HepG2 (cell line): Measurements from ENCODE around the gene LIPC. TPM values are rescaled to one million over a fixed set of nuclear protein-coding genes. Genes with fewer than 3 reads are reported as not detected.

Source experiments
- ARHGAP35 ChIP-seq: sonication (generic); formaldehyde crosslinking; IDR thresholded peaks from 2 replicates; pipeline ENCODE4 v1.9.0; 2022; ENCODE audit warnings: mild to moderate bottlenecking, inconsistent platforms, moderate library complexity, missing genetic modification reagents, borderline replicate concordance
- ARID5B ChIP-seq: IDR thresholded peaks from 2 replicates; pipeline ENCODE4 v1.4.0; 2020; ENCODE audit warnings: mild to moderate bottlenecking, missing genetic modification reagents
- ATF3 ChIP-seq: sonication (generic); formaldehyde crosslinking; IDR thresholded peaks from 2 replicates; pipeline ENCODE4 v1.4.0; 2020; ENCODE audit warnings: missing genetic modification reagents
- EED ChIP-seq: sonication (generic); formaldehyde crosslinking; IDR thresholded peaks from 2 replicates; pipeline ENCODE4 v1.5.0; 2020; ENCODE audit warnings: mild to moderate bottlenecking, missing genetic modification reagents
- HOXA7 ChIP-seq: sonication (generic); formaldehyde crosslinking; IDR thresholded peaks from 2 replicates; pipeline ENCODE4 v1.8.1; 2022; ENCODE audit warnings: mild to moderate bottlenecking, missing genetic modification reagents, moderate library complexity
- JUND ChIP-seq: sonication (generic); formaldehyde crosslinking; IDR thresholded peaks from 2 replicates; pipeline ENCODE4 v1.8.0; 2022; ENCODE audit warnings: mild to moderate bottlenecking, missing genetic modification reagents
- KLF16 ChIP-seq, 2 experiments: sonication (generic) in 1 of 2; formaldehyde crosslinking in 1 of 2; IDR thresholded peaks; 2 replicates each; pipeline versions ENCODE4 v1.6.1 to v1.8.0; 2016 to 2023; ENCODE audit warnings: missing genetic modification reagents in 2 of 2, missing compliant biosample characterization in 1 of 2
- POGK ChIP-seq: sonication (generic); formaldehyde crosslinking; conservative IDR thresholded peaks from 2 replicates; pipeline ENCODE4 v1.8.0; 2022; ENCODE audit warnings: mild to moderate bottlenecking, moderate library complexity, missing genetic modification reagents
- POLR2AphosphoS5 ChIP-seq: IDR thresholded peaks from 2 replicates; pipeline ENCODE4 v1.6.1; 2012; ENCODE audit warnings: low read depth, low read length
- PREB ChIP-seq: sonication (generic); formaldehyde crosslinking; IDR thresholded peaks from 2 replicates; pipeline ENCODE4 v1.4.0; 2020; ENCODE audit warnings: missing genetic modification reagents
- SALL1 ChIP-seq: sonication (generic); formaldehyde crosslinking; IDR thresholded peaks from 2 replicates; pipeline ENCODE4 v1.8.0; 2022; ENCODE audit warnings: mild to moderate bottlenecking, missing genetic modification reagents
- SP140L ChIP-seq: sonication (generic); formaldehyde crosslinking; IDR thresholded peaks from 2 replicates; pipeline ENCODE4 v1.4.0; 2020; ENCODE audit warnings: missing genetic modification reagents, borderline replicate concordance
- ZBTB1 ChIP-seq: sonication (generic); formaldehyde crosslinking; IDR thresholded peaks from 2 replicates; pipeline ENCODE4 v1.4.0; 2020; ENCODE audit warnings: missing genetic modification reagents, borderline replicate concordance
- ZBTB3 ChIP-seq: sonication (generic); formaldehyde crosslinking; IDR thresholded peaks from 2 replicates; pipeline ENCODE4 v1.4.0; 2020; ENCODE audit warnings: low read depth, mild to moderate bottlenecking, moderate library complexity, missing genetic modification reagents, borderline replicate concordance
- ZKSCAN8 ChIP-seq: IDR thresholded peaks from 2 replicates; pipeline ENCODE4 v1.6.1; 2016; ENCODE audit warnings: borderline replicate concordance, missing genetic modification reagents, missing compliant biosample characterization
- ZNF20 ChIP-seq: sonication (generic); formaldehyde crosslinking; IDR thresholded peaks from 2 replicates; pipeline ENCODE4 v1.4.0; 2020; ENCODE audit warnings: mild to moderate bottlenecking, moderate library complexity, missing genetic modification reagents
- ZNF367 ChIP-seq: sonication (generic); formaldehyde crosslinking; IDR thresholded peaks from 2 replicates; pipeline ENCODE4 v1.4.0; 2020; ENCODE audit warnings: missing genetic modification reagents, borderline replicate concordance
- ZNF589 ChIP-seq: sonication (generic); formaldehyde crosslinking; conservative IDR thresholded peaks from 2 replicates; pipeline ENCODE4 v1.8.0; 2022; ENCODE audit warnings: mild to moderate bottlenecking, moderate library complexity, missing genetic modification reagents
- ZNF770 ChIP-seq: sonication (generic); formaldehyde crosslinking; IDR thresholded peaks from 2 replicates; pipeline ENCODE4 v1.5.0; 2020; ENCODE audit warnings: mild to moderate bottlenecking, missing genetic modification reagents
- polyA plus RNA-seq, 8 experiments: library from polyadenylated mRNA; depleted of rRNA in 3 of 8; stranded (reverse) in 7 of 8; unstranded in 1 of 8; fragments of >200 nt; fragmentation: Illumina TruSeq in 4 of 8; extraction: Trizol in 4 of 8; gene quantifications; 2 replicates each; pipeline versions ENCODE4 v1.2.1 to v1.2.3, GENCODE V29; 2011 to 2016; ENCODE audit warnings: low read depth in 4 of 8, missing spikeins in 1 of 8, mixed read lengths in 1 of 8; ENCODE audit not compliant: insufficient read depth in 1 of 8
- total RNA-seq, 5 experiments: library from RNA; depleted of rRNA; stranded (reverse); fragments of >200 nt; fragmentation: Illumina TruSeq; extraction: Trizol; gene quantifications; 2 replicates each; pipeline ENCODE4 v1.2.3, GENCODE V29; 2016; ENCODE audit warnings: low read depth in 1 of 5

Gene LIPC
- total and polyA plus RNA-seq, 2 of the 13 experiments (the other 11 are each of a cell fraction or from before 2014, with no cell fraction given): 26.0 to 38.0 TPM

GRCh38 chr15:58469432-58470353 is 37.9 kb downstream of the LIPC start (continued):
- TF ChIP-seq ARID5B (CRISPR knock-in tag) (peak; percentile 64), ZNF20 (CRISPR knock-in tag) (no peak), JUND (CRISPR knock-in tag) (peak; percentile 85), SP140L (CRISPR knock-in tag) (no peak), PREB (CRISPR knock-in tag) (no peak), ZNF770 (CRISPR knock-in tag) (peak; percentile 85), EED (CRISPR knock-in tag) (no peak), ATF3 (peak; percentile 95), ARHGAP35 (CRISPR knock-in tag) (no peak), ZNF367 (CRISPR knock-in tag) (no peak), HOXA7 (CRISPR knock-in tag) (no peak), ZBTB1 (CRISPR knock-in tag) (no peak), POLR2AphosphoS5 (no peak), ZBTB3 (CRISPR knock-in tag) (no peak), ZNF589 (CRISPR knock-in tag) (no peak), KLF16 (CRISPR knock-in tag; IDR thresholded peaks at IDR 0.05) (peak in 1 of 2 experiments; percentile 48; a peak in 1 of 4 replicates), POGK (no peak), SALL1 (CRISPR knock-in tag) (peak; percentile 51), ZKSCAN8 (CRISPR knock-in tag) (no peak)
